Pulmonary artery endothelial cell (primary cell): ENCODE data around the gene EIF2AK3. TPM values are rescaled to one million over a fixed set of nuclear protein-coding genes. Genes with fewer than 3 reads are reported as not detected.
"Not testable (repeated sequence)": the region's sequence is repeated elsewhere in the genome, so short reads cannot be mapped to it uniquely, and the experiment has no call there.

ENCODE experiments used
- DNase-seq: peaks from one replicate; pipeline ENCODE4 v3.0.0-alpha.2; 2011; ENCODE audit warnings: low read depth, low spot score
- total RNA-seq: library from RNA; depleted of rRNA; stranded (reverse); fragments of >200 nt; gene quantifications from 2 replicates; pipeline ENCODE4 v1.2.3, GENCODE V29; 2014

Gene EIF2AK3
- total RNA-seq, 1 donor from 2014 or later, result 20.8 TPM

GRCh38 chr2:88599527-88599926, 27.7 kb downstream of the EIF2AK3 start:
- no peak for DNase-seq

DNA sequence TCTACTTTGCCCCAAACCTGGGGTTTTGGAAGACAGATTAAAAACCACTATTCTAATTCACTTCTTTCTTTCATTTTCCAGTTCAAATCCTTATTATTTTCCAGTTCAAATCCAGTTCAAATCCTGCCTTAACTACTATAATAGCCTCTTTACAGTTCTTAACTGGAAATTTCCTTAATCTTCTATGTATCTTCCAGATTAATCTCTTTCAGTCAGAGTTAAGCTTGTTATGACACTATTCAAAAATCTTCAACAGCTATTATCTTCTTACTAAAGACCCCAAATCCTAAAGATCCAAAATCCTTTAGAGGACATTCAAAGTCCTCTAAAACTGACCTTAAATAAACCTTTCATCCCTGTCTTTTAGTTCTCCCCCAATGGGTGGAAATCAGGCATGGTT, 30.1 kb downstream of the EIF2AK3 start:
- DNase-seq, result no peak

DNA sequence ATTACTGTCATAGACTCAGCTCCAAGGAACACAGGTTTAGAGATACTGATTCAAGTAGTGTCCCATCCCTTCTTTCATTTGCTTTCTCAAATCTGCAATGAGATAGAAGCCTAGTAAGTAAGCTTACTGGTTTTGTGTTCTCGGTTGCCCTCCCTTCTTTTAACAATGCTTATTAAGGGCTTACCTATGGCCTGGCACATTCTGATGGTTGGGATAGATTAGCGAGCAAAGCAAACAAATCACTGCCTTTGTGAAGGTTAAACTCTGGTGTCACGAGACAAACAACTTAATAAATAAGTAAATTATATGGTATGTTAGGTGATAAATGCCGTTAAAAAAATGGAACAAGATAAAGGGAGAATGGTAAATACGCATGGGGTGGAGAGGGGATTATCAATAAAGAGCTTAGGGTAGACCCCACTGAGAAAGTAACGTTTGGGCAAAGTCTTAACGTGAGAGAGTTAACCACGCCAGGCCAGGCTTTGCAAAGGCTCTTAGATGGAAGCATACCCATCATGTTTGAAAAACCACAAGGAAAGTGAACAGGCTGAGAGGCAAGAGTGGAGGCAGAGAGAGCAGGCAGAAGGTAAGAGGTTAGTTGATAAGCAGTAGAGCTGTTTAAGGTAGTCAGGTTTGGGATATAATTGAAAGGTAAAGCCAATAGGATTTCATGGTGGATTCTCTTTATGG, 31.0 kb downstream of the EIF2AK3 start:
- DNase-seq, result no peak

DNA sequence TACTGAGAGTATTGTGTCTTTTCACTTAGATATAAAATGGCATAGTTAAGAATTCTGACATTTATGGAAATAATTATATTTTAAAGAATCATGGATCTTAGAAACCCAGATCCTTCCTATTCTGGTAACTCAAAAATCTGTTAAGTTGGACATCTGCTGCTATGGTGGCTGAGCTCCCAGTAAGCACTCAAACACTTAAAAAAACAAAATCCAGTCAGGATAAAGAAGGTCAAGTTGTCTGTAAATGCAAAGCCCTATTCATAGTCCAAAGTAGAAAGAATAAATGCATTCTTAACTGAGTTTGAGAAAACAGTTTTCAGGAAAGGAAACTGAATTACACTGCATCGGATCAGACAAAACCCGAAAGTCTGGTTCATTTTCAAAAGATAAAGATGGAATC, 35.6 kb downstream of the EIF2AK3 start:
- no peak for DNase-seq

DNA sequence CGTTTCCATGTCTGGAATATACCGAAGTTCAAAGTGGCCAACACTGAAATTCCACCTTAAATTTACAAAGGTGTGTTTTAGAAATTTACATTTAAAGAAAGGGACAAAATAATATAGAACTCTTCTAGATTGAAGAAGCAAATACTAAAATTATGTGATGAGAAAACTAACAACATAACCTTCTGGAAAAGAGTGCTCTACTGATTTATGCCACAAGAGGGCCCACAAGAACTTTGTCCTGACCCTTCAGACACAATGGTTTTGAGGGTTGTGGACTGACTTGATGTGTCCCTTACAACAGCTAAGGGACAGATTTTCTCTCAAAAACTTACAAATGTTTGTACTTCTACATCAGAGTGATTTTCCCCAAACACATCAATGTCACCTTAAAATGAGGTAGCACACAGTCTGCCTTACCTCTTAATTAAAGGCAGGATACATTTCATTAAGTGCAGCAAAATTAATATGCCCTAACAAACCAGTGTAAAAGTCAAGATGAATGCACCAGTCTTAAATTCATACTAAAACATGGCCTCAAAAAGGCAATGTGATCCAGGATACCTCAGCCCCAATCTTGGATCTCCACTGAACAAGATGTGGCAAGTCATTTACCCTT, 36.2 kb downstream of the EIF2AK3 start:
- DNase-seq, result peak; percentile 35

DNA sequence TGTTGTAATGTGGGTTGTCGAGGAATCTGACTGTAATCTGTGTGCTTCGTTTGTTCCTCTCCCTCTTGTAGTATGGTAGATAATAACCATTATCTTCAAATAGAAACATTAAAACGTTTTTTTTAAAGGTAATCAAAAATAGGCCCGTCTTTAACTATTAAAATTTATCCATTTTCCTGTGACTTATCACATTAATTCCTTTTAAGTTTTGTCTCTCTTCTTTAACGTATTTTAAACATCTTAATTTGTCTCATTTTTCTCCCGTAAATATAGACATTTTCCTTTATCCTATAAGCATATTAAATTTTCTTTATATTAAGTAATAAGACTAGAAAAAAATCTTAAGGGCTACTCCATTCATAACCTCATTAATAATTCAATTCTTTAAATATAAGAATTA, 41.3 kb downstream of the EIF2AK3 start:
- DNase-seq, result no peak

- DNase-seq, result no peak
Measured at GRCh38 chr2:88582030-88582429, 45.2 kb downstream of the EIF2AK3 start.

GRCh38 chr2:88580088-88580487, 47.2 kb downstream of the EIF2AK3 start:
- no peak for DNase-seq

GRCh38 chr2:88575630-88576029, 51.6 kb downstream of the EIF2AK3 start:
- DNase-seq, result no peak

- DNase-seq, result no peak
Measured at GRCh38 chr2:88575051-88575450, 52.2 kb downstream of the EIF2AK3 start.

- DNase-seq, result no peak
Measured at GRCh38 chr2:88574445-88574844, 52.8 kb downstream of the EIF2AK3 start.

GRCh38 chr2:88568179-88568578, 59.1 kb downstream of the EIF2AK3 start:
- no peak for DNase-seq

GRCh38 chr2:88564402-88564801, 62.9 kb downstream of the EIF2AK3 start:
- no peak for DNase-seq

DNA sequence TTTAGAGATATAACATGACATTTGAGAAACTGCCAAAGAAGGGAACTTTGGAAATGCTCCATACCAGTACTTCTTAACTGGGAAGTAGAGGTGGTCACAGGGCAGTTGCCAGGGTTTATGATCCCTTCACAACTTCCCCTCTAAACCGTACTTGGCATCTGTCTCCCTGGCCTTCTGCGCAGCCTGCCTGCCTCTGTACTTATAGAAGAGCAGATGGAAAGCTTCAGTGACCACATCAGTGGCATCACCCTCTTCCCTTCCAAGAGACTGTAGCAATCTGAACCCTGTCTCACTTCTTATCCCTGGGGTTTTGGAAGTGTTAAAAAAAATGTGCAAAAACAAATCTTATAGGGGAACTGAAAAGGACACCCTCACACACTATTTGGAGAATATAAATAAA, 64.1 kb downstream of the EIF2AK3 start:
- no peak for DNase-seq

GRCh38 chr2:88561646-88562388, 65.4 kb downstream of the EIF2AK3 start:
- DNase-seq, result no peak

- DNase-seq, result no peak
Measured at GRCh38 chr2:88560619-88561307, 66.5 kb downstream of the EIF2AK3 start.

DNA sequence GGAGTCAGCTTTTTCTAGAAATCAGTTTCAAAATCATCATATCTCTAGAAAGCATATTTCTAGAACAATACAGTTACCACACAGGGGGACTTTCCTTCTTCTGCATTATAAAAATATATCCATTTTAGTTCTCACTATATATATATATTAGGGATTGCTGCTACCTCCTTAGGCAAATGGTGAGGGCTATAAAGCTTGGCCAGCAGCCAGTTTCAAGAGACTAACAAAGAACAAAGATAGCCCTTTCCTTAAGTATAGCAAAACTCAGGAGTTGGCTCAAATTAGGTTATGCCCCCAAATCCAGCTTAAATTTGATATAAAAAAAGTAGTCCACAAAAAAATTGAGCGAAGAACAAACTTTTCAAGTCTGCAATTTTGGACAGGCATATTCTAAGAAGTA, 70.0 kb downstream of the EIF2AK3 start:
- DNase-seq, result no peak

GRCh38 chr2:88556026-88556425, 71.2 kb downstream of the EIF2AK3 start:
- no peak for DNase-seq

DNA sequence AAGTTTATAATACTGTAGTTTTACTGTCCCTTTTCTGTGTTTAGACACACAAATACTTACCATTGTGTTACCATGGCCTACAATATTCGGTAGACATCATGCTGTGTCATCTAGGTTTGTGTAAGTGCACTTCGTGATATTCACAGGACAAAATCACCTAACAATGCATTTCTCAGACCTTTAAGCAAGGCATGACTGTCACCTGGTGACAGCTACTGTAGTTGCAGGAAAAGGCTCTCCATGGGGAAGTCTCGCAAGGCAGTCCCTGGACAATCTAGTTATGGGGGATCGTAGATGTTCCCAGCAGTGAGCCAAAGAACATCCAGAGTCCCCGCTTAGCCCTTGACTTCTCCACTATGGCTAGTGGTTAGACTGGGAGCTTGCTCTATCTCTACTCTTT, 73.1 kb downstream of the EIF2AK3 start:
- DNase-seq, result no peak

DNA sequence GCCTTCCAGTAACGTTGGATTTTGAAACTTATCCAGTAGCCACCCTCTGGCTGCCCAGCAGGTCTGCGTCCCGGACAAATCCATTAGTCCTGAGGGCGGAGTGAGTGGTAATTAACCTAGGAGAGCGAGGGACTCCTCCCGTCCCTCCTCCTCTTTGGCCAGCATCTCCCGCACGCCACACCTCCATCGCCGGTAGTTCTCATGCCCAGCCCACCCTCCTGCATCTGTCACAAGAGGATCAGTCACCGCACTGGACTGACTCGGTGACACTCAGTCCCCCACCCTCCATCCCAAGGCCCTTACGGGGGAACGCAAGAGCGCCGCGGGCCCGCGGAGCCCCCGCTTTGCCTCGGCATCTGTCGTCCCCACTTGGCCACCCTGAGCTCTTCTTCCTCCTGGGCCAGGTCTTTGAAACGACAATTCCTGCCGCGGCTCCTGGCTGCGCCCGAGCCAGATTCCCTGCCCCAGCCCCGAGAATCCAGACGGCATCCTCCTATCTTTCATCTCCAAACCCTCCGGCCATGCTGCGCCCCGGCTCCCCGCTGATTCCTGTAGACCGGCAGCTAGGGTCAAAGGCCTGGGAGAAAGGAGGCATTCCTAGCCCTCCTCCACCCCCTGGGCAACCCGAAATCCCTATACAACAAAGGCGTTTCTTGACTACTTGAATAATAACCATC, 77.5 kb downstream of the EIF2AK3 start:
- DNase-seq, result no peak

DNA sequence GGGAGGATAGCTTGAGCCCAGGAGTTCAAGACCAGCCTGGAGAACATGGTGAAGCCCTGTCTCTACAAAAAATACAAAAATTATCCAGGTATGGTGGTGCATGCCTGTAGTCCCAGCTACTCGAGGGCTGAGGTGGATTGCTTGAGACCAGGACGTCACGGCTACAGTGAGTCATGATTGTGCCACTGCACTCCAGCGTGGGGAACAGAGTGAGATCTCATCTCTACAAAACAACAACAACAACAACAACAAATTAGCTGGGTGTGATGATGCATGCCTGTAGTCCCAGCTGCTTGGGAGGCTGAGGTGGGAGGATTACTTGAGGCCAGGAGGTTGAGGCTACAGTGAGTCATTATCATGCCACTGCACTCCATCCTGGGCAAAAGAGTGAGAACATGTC, 81.0 kb downstream of the EIF2AK3 start:
- DNase-seq, result not testable (repeated sequence)

- no peak for DNase-seq
Measured at GRCh38 chr2:88545118-88545517, 82.1 kb downstream of the EIF2AK3 start.
